Stimulated activated CD4-positive, alpha-beta T cell treated with anti-CD3 and anti-CD28 coated beads, TNF-alpha, amount 100 ng/mL, for 48 hours (primary cell): ENCODE results near the gene CAPN5.
"Not testable (repeated sequence)": the region's sequence is repeated elsewhere in the genome, so short reads cannot be mapped to it uniquely, and the experiment has no call there.

Experiments used
- DNase-seq, 3 donors: peaks; one replicate each; pipeline ENCODE4 v3.0.0-alpha.2; 2020; ENCODE audit warnings: low read depth in 3 of 3

CAPN5 gene

DNA sequence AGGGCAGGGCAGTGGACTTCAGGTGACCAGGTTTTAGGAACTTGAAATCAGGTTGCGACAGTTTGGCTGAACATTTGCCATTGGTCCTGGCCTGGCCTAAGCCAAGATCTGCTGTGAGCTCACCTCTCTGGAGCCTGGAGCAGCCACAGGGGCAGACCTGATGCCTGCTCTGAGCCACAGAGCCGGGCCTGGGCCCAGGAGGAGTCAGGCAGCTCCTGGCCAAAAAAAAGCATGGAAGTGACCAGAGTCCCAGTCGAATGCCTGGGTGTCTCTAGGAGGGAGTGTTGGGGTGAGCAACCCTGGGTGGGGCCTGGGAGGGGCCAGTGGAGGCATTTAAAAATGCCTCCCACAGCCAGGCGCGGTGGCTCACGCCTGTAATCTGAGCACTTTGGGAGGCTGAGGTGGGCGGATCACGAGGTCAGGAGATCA, 29.8 kb downstream of the CAPN5 start:
- DNase-seq: no peak

DNA sequence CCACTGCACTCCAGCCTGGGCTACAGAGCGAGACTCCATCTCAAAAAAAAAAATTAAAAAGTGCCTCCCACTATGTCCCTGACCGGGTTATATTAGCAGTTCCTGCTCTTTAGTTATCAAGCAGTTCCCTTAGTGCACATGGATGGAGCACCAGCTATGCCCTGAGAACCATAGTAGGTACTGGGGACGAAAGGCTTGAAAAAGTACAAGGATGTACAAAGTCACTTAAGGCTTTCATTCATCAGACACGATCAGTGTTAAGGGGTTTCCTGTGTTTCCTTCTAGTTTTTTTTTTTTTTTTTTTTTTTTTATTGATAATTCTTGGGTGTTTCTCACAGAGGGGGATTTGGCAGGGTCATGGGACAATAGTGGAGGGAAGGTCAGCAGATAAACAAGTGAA, 30.4 kb downstream of the CAPN5 start:
- not testable (repeated sequence) for DNase-seq

DNA sequence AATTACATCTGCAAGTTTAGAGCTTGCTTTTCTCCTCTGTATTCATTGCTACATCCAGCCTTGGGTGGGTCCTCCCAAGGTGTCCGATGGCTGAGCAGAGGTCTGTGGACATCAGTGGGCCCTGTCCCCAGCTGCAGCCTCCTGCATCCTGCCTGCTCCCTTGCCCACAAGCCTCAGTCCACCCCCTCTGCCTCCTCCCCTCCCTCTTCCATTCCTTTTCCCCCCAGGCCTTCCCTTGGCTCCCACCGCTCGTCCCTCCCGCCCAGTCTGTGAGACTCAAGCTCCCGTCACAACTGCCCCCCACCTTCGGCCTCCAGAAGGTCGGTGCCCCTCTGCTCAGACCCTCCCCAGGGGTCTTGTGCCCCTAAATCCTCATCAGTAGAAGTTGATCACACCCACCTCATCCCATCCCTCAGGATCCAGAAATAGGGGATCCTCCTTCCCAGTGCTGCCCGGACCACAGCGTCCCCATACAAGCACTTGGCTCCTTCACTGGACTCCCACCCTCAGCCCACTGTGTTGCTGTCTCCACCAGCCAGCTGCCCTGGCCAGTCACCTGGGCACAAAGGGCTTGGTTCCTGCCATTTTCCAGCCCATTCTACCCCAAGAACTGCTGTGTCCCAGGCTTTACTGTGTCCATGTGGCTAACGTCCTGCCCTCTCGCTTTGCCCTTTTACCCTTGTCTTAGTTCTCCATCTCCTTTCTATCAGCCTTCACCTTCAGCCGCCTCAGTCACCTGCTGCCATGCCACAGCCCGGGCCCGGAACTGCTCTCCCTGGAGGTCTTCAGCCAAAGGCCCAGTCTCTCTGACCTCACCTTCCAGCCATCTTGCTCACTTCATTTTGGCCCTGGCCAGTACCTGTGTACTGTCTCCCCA, 33.6 kb downstream of the CAPN5 start:
- no peak for DNase-seq

DNA sequence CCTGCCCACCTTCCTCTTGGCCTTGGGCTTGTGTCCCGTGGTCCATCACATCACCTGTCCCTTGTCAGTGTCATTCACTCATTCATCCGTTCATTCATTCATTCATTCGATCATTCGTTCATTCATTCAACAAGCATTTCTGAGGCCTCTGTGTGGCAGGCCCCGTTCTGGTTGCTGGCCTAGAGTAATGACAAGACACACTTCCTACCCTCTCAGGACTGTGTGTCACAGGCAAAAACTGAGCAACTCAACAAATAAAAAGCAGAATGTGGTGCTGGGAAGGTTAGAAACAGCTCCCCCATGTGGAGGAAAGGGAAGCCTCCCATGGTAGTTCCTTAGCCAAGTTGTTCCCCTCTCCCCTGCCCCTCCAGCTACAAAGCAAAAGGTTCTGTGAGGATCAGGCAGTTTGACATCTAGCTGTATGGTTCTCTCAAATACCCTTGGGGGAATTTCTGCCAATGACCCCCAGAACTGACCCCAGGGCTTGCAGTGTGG, 34.3 kb downstream of the CAPN5 start:
- no peak for DNase-seq

DNA sequence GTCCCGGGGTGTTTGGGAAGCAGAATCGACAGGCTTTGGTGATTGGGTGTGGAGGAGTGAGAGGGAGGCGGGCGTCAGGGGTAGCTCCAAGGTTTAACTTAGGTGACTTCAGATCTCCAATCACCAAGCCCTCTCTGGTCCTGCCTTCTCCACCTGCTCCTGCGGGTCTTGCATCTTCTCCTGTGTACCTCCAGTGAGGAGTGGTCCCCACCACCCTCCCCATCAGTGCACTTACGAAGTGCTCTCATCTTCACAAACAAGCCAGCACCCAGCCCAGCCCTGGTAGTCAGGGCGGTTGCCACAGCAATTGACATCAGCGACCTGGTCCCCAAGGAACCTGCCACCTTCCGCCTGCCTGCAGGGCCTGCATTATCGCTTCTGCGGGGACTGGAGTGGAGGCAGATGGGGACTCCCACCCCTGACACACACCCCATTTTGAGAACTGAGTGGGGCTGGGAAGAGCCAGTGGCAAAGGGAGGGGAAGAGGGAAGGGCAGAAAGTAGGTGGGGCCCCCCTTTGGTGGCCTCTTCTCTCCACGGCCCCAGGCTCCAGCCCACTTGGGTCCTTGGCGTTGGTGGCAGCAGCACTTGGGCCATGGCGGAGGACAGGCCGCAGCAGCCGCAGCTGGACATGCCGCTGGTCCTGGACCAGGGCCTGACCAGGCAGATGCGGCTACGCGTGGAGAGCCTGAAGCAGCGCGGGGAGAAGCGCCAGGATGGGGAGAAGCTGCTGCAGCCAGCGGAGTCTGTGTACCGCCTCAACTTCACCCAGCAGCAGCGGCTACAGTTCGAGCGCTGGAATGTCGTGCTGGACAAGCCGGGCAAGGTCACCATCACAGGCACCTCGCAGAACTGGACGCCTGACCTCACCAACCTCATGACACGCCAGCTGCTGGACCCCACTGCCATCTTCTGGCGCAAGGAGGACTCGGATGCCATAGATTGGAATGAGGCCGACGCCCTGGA, 35.8 kb downstream of the CAPN5 start, which contains the start of gene OMP:
OMP (plus strand) TSS at position 595 of the 965 bp plus-strand sequence; CDS start at position 595, 0 bp downstream.
- DNase-seq: no peak

DNA sequence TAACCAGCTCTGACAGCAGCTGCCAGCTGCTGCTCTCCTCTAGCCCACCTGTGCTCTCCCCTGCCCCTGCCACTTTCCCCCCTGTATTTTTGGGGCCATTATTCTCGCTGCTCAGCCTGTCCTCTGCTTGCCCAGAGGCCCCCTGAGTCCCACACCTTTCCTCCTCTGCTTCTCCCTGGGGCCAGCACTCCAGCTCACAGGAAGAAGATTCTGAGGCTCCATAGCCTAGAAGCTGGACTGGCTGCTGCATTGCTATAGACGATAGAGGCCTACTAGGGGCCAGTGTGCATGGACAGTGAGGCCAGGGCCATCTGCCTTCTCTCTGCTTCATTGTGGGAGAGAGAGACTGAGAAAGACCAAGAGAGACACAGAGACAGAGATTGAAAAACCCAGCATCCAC, 36.5 kb downstream of the CAPN5 start:
- DNase-seq: no peak

DNA sequence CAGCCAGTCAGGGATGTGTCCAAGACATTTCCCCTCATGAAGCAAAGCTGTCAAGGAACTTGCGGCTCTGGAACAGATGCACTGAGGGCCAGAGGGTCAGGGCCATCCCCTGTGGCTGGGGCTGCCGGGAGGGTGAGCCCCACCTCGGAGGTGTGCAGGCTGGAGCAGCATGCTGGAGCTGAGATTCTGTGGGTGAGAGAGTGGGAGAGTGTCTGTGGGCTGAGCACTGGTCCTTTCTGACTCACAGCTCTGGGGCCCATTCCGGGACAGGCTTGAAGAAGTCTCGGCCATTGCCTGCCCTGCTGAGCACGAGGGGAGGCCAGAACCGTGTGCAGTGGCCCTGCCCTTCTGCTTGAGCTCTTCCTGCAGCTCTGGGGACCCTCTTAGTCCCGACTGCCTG, 38.0 kb downstream of the CAPN5 start:
- no peak for DNase-seq

DNA sequence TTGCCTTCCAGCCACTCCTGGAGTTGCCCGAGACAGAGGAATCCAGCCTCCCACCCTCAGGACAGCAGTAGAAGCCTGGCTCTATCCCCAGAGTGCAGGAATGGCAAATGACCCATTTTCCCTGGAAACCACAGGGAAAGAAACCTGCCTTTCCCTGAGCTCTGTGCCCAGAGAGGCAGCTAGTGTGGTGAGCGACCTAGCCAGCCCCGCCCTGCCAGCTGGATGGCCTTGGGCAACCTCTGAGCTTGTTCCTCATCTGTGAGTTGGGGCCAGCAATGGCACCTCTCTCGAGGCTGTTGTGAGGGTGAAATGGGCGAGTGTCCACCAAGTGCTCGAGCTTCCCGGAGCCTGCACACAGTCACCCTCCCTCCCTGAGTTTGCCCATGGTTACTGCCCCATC, 39.5 kb downstream of the CAPN5 start:
- DNase-seq: no peak

DNA sequence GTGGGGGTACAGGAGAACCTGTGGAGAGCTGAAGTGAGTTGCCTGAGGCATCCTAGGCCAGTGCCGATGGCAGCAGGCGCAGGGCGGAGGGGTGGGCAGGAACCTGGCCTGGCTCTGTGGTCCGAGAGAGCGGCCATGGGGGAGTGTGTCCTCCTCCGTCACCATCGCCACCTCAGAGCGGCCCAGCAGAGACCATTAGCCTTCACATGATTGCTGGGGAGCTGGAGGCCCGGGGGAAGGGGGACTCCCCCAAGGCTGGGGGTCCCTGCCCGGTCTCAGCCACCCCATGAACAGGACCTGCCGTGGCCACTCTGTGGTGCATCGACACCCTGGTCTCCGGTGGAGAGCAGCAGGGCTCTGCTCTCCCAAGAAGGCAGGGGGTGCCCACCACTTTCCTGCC, 40.0 kb downstream of the CAPN5 start:
- no peak for DNase-seq

DNA sequence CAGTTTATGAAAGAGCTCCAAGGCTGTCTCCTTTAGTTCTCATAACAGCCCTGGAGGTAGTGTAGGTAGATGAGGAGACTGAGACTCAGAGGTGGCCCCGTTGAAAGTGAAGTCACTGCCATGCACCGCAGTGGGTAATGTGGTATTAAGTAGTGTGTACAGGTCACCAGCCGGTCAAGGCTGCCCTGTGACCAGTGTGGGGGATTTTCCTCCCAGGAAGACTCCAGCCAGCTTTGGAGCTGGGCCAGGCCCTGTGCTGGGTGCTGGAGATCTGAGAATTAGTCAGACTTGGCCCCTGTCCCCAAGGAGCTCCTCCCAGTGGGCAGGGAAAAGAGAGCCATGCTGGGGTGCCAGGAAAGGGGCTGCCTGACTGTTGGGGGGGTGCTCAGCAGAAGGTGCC, 41.2 kb downstream of the CAPN5 start:
- DNase-seq: no peak

DNA sequence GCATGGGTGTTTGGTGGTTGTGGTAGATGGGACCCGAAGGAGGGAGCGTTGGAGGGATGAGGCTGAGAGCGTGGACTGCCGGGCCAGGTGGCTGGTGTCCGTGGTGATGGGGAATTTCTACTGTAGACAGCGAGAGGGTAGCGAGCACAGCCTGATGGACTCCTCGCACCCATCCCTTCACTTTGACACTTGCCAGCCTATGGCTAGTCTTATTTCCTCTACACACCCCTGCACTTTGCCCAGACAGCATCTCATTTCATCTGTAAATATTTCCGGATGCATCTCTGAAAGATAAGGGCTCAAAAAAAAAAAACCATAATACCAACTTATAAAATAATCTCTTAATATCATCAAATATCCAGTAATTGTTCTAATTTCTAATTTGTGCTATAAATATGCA, 41.7 kb downstream of the CAPN5 start:
- no peak for DNase-seq

DNA sequence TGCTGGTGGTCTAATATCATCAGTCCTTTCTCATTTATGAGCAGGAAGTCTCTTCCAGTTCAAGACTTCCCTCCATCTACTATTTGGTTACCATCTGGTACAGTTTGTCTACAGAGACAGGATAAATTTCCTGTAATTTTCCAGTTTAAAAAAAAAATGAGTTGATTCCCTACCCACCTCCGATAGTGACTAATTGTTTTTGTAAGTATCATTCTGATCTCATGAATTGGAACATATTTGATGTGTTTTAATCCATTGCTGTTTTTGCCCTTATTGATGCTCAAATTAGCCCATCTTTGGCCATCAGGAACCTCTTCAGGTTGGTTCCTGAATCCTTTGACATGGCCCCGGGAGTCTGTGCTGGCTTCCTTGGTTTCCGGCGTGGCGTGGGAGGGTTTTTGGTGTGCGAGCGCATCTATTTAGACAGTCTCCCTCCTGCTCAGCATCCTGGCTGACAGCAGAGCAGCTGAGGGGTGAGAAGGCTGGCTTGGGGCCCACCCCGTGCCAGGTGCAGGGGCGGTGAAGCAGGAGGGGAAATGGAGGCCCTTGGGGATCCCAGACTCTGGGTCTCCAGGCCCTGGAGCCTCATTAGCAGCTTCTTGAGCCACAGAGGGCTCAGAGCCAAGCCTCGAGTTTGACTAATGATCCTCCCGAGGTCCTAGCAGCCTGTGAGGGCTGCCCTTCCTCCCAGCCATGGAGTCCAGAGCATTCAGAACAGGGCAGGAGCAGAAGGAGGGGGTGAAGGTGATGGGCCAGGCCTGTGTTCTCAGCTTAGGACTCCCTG, 42.7 kb downstream of the CAPN5 start:
- DNase-seq: no peak

DNA sequence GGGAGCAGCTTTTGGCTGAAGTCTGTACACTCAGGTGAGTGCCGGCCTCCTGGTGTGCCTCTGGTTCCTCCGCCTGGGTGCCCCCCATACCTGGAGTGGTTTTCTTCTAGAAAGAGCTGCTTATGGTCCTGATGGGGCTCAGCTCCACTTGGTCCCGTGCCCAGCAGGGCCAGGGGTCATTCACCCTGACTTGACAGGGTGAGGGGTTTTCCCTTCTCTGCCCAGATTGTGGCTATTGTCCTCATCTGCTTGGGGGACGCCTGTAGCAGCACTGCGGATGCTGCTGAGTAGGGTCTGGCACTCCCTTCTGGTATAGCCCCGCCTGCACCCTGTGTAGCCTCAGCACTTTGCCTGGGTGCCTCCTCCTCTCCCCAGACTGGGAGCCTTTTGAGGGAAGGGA, 44.1 kb downstream of the CAPN5 start:
- no peak for DNase-seq

DNA sequence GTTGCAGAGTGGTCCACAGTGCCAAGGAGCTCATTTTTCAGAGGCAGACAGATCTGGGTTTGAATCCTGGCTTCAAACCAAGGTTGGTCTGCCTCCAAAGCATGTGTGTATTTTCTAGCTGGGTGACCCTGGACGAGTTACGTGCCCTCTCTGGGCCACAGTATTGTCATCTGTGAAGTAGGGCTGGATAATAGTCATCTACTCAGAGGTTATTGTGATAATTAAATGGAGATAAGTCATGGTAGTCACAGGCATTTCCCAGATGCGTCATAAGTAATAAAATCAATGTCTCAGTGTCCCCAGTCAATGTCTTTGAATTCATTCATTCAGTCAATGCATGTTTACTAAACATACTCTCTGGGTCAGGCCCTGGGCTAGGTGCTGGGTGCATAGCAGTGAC, 44.5 kb downstream of the CAPN5 start:
- no peak for DNase-seq

DNA sequence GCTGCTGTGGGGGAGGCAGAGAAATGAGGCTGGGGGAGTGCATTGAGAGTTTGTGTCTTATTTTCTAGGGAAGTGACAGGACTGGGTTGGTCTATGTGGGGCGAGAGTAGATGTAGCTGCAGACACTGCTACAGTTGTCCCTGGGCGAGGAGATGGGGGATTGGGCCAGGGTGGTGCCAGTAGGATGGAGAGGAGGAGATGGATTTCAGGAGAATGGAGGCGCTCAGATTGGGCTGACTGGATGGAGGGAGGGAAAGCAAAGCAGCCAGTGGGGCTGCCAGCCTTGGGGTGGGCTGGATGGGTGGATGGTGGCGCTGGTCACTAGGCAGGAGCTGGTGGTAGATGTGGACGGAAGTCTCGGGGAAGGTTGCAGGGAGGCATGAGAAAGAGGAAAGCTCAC, 45.2 kb downstream of the CAPN5 start:
- no peak for DNase-seq

DNA sequence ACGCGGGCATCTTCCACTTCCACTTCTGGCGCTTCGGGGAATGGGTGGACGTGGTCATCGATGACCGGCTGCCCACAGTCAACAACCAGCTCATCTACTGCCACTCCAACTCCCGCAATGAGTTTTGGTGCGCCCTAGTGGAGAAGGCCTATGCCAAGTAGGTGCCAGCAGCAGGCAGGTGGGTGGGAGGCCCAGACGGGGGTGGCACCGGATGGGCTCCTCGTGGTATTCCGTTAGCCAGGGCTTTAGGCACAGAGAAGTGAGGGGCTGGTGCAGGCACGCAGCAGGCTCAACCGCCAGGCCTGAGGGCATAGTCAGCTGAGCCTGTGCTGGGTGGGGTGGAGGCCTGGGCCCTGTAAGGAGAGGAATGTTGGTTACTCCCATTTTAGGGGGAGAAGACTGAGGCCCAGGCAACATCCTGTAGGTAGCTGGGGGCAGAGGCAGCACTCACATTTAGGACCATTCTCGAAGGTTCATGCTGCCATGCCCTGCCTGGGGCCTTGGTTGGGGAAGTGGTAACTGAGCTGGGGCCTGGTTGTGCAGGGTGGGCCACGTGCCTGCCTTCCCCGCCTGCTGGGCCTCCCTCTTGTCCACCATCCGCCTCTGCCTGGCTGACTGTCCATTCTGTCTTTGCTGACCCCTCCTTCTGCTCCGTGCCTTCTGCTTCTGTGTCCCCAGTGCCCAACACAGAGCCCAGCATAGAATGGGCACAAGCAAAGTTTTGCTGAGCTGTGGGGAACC, 46.0 kb downstream of the CAPN5 start:
- DNase-seq: no peak

DNA sequence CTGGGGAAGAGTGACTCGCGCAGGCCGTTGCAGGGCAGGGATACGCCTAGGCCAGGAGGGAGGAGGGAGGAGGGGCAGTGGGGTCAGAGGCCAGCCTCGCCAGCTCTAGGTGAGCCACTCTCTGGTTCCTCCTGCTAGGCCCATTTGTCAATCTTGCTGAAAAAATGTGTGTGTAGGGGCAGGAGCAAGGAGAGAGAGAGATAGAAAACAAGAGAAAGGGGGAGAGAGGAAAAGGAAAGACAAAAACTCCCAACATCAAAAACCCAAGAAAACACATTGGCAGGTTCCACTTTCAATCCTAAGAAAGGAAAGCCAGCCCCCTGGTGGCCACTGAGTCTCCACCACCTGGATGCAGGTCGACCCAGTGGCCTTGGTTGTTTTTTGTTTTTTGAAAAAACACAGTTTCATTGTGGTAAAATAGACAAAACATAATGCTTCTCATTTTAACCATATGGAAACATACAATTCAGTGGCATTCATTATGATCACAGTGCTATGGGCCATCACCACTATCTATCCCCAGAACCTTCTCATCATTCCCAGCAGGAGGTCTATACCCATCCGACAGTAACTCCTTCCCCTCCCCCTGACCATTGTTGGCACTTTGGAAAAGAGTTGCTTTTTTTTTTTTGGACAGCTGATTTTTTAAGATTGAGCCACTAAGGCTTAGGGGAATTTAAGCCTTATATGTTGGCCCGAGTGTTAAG, 46.8 kb downstream of the CAPN5 start:
- DNase-seq: no peak

DNA sequence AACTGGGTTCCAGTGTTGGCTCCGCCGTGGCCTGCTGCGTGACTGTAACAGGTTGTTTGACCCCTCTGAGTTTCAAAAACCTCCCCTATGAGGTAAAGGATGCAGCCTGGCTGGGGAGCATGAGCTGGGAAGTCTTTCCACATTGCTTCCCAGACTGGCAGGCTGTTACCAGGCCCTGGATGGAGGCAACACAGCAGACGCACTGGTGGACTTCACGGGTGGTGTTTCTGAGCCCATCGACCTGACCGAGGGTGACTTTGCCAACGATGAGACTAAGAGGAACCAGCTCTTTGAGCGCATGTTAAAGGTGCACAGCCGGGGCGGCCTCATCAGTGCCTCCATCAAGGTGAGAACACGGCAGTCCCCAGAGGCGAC, 47.3 kb downstream of the CAPN5 start:
- no peak for DNase-seq

DNA sequence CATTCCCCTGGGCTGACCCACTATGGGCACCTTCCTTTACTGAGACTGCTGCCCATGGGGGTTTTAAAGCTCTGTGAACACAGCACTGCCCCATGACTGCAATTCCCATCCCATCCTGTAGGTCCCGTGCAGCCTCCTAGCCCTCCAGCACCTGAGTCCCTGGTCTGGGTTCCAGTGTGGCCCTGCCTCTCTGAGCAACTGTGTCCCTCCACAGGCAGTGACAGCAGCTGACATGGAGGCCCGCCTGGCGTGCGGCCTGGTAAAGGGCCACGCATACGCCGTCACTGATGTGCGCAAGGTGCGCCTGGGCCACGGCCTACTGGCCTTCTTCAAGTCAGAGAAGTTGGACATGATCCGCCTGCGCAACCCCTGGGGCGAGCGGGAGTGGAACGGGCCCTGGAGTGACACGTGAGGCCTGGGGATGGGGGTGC, 48.4 kb downstream of the CAPN5 start:
- no peak for DNase-seq

DNA sequence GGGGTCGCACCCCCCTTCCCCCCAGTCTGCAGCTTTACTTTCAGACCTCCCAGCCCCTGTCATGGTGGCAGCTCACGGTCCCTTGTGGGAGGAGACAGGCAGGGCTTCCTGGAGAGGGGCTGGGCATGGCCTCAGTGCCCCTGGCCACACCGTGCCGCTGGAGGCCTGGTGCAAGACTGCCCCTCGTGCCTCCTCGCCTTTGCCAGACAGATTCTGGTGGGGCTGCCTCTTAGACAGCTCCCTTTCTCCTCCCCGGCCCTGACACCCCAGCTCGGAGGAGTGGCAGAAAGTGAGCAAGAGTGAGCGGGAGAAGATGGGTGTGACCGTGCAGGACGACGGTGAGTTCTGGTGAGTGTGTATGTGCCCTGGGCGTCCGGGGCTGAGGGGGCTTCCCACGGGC, 49.2 kb downstream of the CAPN5 start:
- DNase-seq: no peak
